ENCODE data around the gene CKMT2.

GRCh38 chr5:81195335-81195929 lies 37.7 kb upstream of the CKMT2 start:
- TF ChIP-seq ATF3 (CRISPR knock-in tag; conservative IDR thresholded peaks at IDR 0.05) (no peak), CTCF (IDR thresholded peaks at IDR 0.05) (no peak)

All from WTC11 (cell line).